GM10847 (cell line): Measurements from ENCODE around the gene TREH.

Experiments used
- POLR2A ChIP-seq: IDR thresholded peaks from 2 replicates; pipeline ENCODE4 v1.6.1; 2011; ENCODE audit not compliant: insufficient read length; ENCODE audit errors: extremely low read depth

TREH gene

GRCh38 chr11:118651820-118652219 lies 27.6 kb downstream of the TREH start:
- no peak for TF ChIP-seq POLR2A

- no peak for TF ChIP-seq POLR2A
Observed at GRCh38 chr11:118650366-118650765, 29.1 kb downstream of the TREH start.

GRCh38 chr11:118649941-118650340 lies 29.5 kb downstream of the TREH start:
- no peak for TF ChIP-seq POLR2A

GRCh38 chr11:118648291-118648690 lies 31.2 kb downstream of the TREH start:
- no peak for TF ChIP-seq POLR2A

GRCh38 chr11:118646393-118646792 lies 33.1 kb downstream of the TREH start:
- TF ChIP-seq POLR2A, result no peak

GRCh38 chr11:118645066-118645715 lies 34.3 kb downstream of the TREH start:
- no peak for TF ChIP-seq POLR2A

GRCh38 chr11:118644496-118644895 lies 35.0 kb downstream of the TREH start:
- no peak for TF ChIP-seq POLR2A

- no peak for TF ChIP-seq POLR2A
Observed at GRCh38 chr11:118643995-118644345, 35.5 kb downstream of the TREH start.

- TF ChIP-seq POLR2A, result no peak
Observed at GRCh38 chr11:118643142-118643994, 36.1 kb downstream of the TREH start.

- TF ChIP-seq POLR2A, result no peak
Observed at GRCh38 chr11:118641397-118642019, 37.9 kb downstream of the TREH start.

- no peak for TF ChIP-seq POLR2A
Observed at GRCh38 chr11:118640332-118641154, 38.9 kb downstream of the TREH start.

- TF ChIP-seq POLR2A, result no peak
Observed at GRCh38 chr11:118639899-118640298, 39.6 kb downstream of the TREH start.

- TF ChIP-seq POLR2A, result no peak
Observed at GRCh38 chr11:118638726-118639125, 40.7 kb downstream of the TREH start.

- no peak for TF ChIP-seq POLR2A
Observed at GRCh38 chr11:118636569-118637290, 42.7 kb downstream of the TREH start.

GRCh38 chr11:118635642-118636041 lies 43.8 kb downstream of the TREH start:
- TF ChIP-seq POLR2A, result no peak
